HL-60 (cell line): ENCODE results near the gene HOMER1.

ENCODE experiments used
- CTCF ChIP-seq: IDR thresholded peaks from one replicate; pipeline ENCODE4 v1.5.1; 2011; ENCODE audit warnings: low read length, control low read depth, inconsistent platforms; ENCODE audit not compliant: insufficient read depth
- GABPA ChIP-seq: IDR thresholded peaks from 2 replicates; pipeline ENCODE4 v1.6.1; 2012; ENCODE audit warnings: low read depth
- POLR2AphosphoS5 ChIP-seq: IDR thresholded peaks from 2 replicates; pipeline ENCODE4 v1.6.1; 2012; ENCODE audit warnings: low read depth
- REST ChIP-seq: IDR thresholded peaks from 2 replicates; pipeline ENCODE4 v1.6.1; 2012; ENCODE audit warnings: low read depth; ENCODE audit not compliant: insufficient replicate concordance

GRCh38 chr5:79475152-79475466, 38.8 kb downstream of the HOMER1 start:
- no peak for TF ChIP-seq CTCF
- TF ChIP-seq POLR2AphosphoS5: no peak
- no peak for TF ChIP-seq REST
- no peak for TF ChIP-seq GABPA
